ENCODE results near the gene ZNF442.

DNA sequence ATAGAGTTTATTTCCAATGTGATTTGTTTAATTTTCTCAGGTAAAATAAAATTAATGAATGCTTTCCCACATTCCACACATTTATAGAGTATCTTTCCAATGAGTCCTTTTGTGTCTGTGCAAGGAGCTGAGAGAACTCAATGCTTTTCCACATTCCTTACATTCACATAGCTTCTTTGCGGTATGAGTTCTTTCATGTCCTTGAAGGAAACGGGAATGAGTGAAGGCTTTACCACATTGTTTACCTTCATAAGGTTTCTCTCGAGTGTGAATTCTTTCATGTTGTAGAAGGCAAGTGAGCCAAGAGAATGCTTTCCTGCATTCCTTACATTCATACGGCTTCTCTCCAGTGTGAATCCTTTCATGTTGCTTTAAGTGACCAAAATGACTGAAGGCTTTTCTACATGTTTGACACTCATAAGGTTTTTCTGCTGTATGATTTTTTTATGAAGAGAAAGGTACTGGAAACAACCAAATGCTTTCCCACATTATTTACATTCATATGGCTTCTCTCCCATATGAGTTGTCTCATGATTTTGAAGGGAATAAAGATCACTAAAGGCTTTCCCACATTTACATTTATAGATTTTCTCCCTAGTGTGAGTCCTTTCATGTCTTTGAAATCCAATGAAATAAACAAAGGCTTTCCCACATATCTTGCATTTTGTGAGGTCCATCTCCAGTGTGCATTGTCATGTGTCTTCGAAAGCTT, 14.4 kb upstream of the ZNF442 start:
- no peak for TF ChIP-seq POLR2A (IDR thresholded peaks at IDR 0.05)
- TF ChIP-seq, protein P1, sequence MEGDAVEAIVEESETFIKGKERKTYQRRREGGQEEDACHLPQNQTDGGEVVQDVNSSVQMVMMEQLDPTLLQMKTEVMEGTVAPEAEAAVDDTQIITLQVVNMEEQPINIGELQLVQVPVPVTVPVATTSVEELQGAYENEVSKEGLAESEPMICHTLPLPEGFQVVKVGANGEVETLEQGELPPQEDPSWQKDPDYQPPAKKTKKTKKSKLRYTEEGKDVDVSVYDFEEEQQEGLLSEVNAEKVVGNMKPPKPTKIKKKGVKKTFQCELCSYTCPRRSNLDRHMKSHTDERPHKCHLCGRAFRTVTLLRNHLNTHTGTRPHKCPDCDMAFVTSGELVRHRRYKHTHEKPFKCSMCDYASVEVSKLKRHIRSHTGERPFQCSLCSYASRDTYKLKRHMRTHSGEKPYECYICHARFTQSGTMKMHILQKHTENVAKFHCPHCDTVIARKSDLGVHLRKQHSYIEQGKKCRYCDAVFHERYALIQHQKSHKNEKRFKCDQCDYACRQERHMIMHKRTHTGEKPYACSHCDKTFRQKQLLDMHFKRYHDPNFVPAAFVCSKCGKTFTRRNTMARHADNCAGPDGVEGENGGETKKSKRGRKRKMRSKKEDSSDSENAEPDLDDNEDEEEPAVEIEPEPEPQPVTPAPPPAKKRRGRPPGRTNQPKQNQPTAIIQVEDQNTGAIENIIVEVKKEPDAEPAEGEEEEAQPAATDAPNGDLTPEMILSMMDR (IDR thresholded peaks at IDR 0.05): no peak

All from upper lobe of left lung (tissue), 4 donors.